ENCODE results near the gene CEACAM6.

CEACAM6 gene

DNA sequence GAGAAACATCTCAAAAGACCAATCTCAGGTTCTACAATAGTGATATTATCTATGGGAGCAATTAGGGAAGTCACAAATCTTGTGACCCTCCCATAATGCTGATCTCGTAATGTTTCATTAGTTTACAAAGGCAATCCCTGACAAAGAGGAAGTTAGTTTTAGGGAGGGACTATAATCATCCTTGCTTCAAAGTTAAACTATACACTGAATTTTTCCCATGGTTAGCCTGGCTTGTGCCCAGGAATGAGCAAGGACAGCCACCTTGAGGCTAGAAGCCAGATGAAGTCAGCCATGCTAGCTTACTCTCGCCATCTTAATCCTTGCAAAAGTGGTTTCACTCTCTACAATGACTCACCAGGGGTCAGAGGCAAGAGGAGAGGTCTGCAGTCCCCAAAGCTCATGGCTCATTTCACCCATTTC, 46.5 kb downstream of the CEACAM6 start:
- H3K4me3 Mint-ChIP-seq = no peak overlapping the region
- H3K9me3 Mint-ChIP-seq = no peaks in the 10 kb centered on the region
- DNase-seq (no peak), ATAC-seq (no peak)
- H3K27me3 Mint-ChIP-seq = peaks cover 34% of the 10 kb centered on the region
- no peak overlapping the region for H3K27ac Mint-ChIP-seq
- H3K4me1 Mint-ChIP-seq = peaks cover 13% of the 10 kb centered on the region

DNA sequence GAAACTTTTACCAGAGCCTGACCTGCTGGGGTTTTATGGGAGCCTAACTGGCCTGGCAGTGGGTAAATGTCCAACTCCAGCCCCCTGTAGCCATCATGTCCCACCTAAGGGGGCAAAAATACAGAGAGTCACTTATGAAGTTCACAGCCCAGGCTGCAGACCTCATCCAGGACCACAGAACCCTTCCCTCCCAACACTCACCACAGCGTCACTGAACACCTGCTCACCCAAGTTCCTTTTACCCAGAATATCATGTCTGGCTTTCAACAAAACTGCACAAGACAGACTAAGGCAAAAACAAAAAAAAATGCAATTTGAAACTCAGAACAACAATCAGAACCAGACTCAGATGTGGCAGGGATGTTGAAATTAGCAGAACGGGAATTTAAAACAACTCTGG, 47.4 kb downstream of the CEACAM6 start:
- Mint-ChIP-seq H3K9me3 (no peaks in the 10 kb centered on the region), H3K4me1 (peaks cover 13% of the 10 kb centered on the region), H3K27me3 (peaks cover 34% of the 10 kb centered on the region), H3K4me3 (no peak overlapping the region), H3K27ac (no peak overlapping the region)
- ATAC-seq = no peak
- DNase-seq = no peak

DNA sequence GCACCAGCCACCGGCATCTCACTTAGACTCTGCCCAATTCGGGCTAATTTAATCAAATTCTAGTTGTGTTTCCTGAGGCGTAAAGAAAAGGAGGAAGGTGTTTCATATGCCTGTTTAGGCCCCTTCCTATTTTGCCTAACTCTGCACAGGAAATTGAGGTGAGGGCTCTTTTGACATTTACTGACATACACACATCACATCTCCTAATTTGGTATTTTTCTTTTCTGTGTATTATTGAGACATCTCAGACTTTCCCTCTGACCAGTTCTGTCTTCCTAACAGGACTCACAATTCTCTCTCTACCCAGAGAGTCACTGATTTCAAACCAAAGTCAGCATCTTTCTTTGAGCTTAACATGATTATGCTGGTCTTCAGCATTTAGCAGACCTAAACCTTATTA, 49.0 kb downstream of the CEACAM6 start:
- DNase-seq = no peak
- H3K27ac Mint-ChIP-seq = no peak overlapping the region
- ATAC-seq = peak; percentile 72
- peaks cover 13% of the 10 kb centered on the region for H3K4me1 Mint-ChIP-seq
- H3K27me3 Mint-ChIP-seq = peaks cover 47% of the 10 kb centered on the region
- no peak overlapping the region for H3K4me3 Mint-ChIP-seq
- no peaks in the 10 kb centered on the region for H3K9me3 Mint-ChIP-seq

DNA sequence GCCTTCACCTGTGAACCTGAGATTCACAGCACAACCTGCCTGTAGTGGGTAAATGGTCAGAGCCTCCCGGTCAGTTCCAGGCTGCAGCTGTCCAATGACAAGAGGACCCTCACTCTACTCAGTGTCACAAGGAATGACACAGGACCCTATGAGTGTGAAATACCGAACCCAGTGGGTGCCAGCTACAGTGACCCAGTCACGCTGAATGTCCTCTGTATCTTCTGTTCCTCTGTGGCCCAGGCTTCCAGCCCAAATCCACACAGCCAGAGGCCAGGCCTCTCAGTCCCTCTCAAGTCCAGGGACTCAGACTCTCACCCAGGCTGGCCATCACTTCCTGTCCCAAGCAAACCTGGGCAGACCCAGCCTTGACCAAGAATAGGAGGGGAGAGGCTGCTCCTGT, 51.8 kb downstream of the CEACAM6 start:
- ATAC-seq = no peak
- DNase-seq = no peak
- H3K27ac Mint-ChIP-seq = no peak overlapping the region
- no peak overlapping the region for H3K4me3 Mint-ChIP-seq
- H3K9me3 Mint-ChIP-seq = no peaks in the 10 kb centered on the region
- H3K27me3 Mint-ChIP-seq = peaks cover 63% of the 10 kb centered on the region
- peaks cover 4% of the 10 kb centered on the region for H3K4me1 Mint-ChIP-seq

DNA sequence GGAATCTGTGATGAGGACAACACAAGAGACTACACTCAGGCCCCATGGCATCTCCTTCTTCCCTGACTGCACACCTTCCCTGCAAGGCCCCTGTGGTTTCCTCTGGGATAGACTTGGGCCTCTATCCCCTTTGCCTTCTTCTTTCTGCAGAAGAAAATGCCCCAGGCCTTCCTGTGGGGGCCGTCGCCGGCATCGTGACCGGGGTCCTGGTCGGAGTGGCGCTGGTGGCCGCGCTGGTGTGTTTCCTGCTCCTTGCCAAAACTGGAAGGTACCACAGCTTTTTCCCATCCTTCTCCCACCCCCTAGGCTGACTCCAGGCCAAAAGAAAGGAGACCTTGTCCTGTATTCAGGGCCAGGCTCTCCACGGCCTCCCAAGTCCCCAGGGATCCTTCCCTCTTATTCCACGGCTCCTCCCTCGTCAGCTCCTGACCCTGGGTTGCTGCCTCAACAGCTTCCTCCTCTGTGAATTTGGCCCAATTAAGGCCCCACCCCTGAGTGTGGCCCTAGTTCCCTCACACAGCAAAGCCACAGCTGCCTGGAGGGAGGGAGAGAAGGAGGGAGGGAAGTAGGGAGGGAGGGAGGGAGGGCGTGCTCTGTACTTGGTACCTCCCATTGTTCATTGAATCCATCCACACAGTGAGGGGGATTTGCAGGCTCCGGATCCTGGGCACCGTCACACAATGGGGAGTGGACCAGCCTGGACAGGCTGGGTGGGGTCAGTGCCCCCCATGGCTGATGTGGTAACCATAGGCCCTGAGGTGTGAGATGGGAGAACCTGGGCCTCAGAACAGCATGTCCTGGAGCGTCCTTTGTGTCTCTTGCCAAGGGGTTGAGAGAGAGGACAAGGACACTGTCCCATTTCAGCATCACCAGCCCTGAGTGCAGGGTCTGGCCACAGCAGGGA, 53.6 kb downstream of the CEACAM6 start:
- peaks cover 54% of the 10 kb centered on the region for H3K27me3 Mint-ChIP-seq
- H3K27ac Mint-ChIP-seq = no peak overlapping the region
- no peaks in the 10 kb centered on the region for H3K4me1 Mint-ChIP-seq
- ATAC-seq = no peak
- H3K4me3 Mint-ChIP-seq = no peak overlapping the region
- H3K9me3 Mint-ChIP-seq = no peaks in the 10 kb centered on the region
- DNase-seq = no peak

DNA sequence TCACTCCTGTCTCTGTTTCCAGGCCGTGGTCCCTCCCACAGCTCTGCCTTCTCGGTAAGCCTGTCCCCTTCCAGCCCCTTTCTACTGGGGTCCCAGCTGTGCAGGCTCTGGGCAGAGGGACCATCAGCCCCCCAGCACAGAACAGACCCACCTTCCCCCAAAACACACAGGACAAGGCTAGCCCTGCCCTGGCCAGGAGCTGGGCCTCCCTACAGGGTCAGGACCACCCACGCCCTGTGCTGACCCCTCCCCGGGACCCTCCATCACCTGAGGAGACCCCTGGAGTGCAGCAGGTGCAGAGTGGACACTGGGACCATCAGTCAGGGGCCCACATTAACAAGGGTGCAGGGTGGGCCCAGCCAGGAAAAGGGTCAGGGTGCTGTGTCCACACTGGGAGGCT, 55.0 kb downstream of the CEACAM6 start:
- H3K9me3 Mint-ChIP-seq = no peaks in the 10 kb centered on the region
- H3K27ac Mint-ChIP-seq = no peak overlapping the region
- H3K4me1 Mint-ChIP-seq = peaks cover 11% of the 10 kb centered on the region
- no peak overlapping the region for H3K4me3 Mint-ChIP-seq
- DNase-seq (no peak), ATAC-seq (no peak)
- H3K27me3 Mint-ChIP-seq = peaks cover 54% of the 10 kb centered on the region

DNA sequence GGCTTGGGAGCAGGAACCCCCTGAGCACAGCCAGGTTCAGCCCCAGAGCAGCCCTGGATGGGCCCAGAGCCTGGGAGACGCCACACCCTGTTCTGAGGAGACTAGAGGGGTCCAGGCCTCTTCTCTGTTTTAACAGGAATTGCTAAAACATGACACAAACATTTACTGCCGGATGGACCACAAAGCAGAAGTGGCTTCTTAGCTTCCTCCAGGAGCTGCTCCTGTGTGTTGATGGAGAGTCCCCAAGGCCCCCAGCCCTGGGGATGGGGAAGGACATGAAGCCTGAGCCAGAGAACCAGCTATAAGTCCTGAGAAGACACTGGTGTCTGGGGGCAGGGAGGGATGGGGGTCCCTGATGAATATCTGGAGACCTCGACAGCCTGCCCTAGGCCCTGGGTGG, 55.7 kb downstream of the CEACAM6 start:
- no peak overlapping the region for H3K4me3 Mint-ChIP-seq
- ATAC-seq = no peak
- peaks cover 49% of the 10 kb centered on the region for H3K27me3 Mint-ChIP-seq
- DNase-seq = no peak
- peak overlapping the region in 1 of 2 donors; percentile 43 for H3K27ac Mint-ChIP-seq
- no peaks in the 10 kb centered on the region for H3K9me3 Mint-ChIP-seq
- peaks cover 14% of the 10 kb centered on the region for H3K4me1 Mint-ChIP-seq

DNA sequence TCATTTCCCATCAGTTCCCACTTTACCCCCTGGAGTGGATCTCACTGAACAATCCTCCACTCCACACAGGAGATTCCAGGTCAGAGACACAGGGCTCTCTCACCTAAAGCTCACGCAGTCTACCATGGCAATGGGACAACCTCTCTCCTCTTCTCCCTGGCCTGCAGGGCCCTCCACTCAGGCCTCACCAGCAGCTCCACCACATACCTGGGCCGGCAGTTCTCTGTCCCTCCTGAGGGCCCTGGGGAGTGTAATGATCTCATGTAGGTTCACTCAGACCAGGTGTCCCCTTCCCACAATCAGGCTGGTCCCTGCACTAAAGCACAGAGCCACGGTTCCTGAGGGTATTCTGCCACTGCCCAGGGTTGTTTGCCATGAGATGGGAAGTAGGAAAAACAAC, 56.7 kb downstream of the CEACAM6 start:
- no peak overlapping the region for H3K4me3 Mint-ChIP-seq
- no peaks in the 10 kb centered on the region for H3K9me3 Mint-ChIP-seq
- H3K27ac Mint-ChIP-seq = no peak overlapping the region
- DNase-seq (no peak), ATAC-seq (no peak)
- peaks cover 14% of the 10 kb centered on the region for H3K4me1 Mint-ChIP-seq
- H3K27me3 Mint-ChIP-seq = peaks cover 39% of the 10 kb centered on the region

DNA sequence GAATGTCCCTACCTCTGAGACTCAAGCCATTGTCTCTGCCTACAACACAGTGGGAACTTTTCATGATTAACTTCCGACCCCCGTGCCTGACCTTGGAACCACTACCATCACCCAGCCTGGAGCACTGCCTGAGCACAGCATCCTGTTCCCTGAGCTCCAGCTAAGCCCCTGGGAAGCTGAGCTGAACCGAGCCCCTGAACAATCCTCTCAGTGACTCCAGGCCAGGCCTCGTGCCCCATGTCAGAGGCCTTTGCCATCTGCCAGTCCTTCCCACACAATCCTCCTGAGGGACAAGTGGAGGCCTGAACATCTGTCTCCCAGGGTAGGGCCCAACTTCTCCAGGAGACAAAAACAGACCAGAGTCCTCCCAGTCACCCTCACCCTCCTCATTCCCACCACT, 58.6 kb downstream of the CEACAM6 start:
- Mint-ChIP-seq H3K4me1 (peaks cover 14% of the 10 kb centered on the region), H3K4me3 (no peak overlapping the region), H3K9me3 (no peaks in the 10 kb centered on the region), H3K27ac (no peak overlapping the region), H3K27me3 (peaks cover 20% of the 10 kb centered on the region)
- ATAC-seq (no peak), DNase-seq (no peak)

DNA sequence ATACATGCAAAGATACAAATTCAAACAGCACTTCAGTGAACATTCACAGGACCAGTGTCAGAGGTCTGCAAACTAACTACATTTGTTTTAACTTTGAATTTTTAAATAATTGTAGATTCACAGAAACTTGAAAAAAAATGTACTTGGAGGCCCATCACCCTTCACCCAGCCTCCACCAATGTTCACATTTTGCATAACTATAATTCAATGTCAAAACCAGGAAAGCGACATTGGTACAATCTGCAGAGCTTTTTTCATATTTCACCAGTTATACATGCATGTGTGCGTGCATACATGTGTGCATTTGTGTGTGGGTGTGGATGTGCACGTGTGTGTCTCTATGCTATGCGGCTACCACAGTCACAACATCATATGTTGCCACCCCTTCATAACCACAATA, 60.0 kb downstream of the CEACAM6 start:
- no peak for ATAC-seq
- Mint-ChIP-seq H3K27ac (no peak overlapping the region), H3K27me3 (peaks cover 9% of the 10 kb centered on the region), H3K4me1 (peaks cover 14% of the 10 kb centered on the region), H3K9me3 (no peaks in the 10 kb centered on the region), H3K4me3 (no peak overlapping the region)
- no peak for DNase-seq

DNA sequence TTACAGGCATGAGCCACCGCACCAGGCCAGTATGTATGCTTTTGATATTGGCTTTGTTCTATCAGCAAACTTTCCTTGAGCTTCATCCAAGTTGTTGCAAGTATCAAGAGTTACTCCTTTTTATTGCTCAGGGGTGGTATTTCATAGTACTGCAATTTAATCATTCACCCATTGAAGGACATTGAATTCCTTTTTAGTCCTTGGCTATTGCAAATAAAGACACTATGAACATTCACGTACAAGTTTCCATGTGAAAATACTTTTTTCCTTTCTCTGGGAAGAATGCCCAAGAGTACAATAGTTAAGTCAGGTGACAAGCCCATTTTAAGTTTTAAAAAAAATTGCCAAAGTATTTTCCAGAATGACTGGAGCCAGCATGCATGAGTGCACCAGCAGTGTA, 61.4 kb downstream of the CEACAM6 start:
- peaks cover 17% of the 10 kb centered on the region for H3K27me3 Mint-ChIP-seq
- H3K27ac Mint-ChIP-seq = no peak overlapping the region
- no peak overlapping the region for H3K4me3 Mint-ChIP-seq
- no peaks in the 10 kb centered on the region for H3K9me3 Mint-ChIP-seq
- H3K4me1 Mint-ChIP-seq = peaks cover 19% of the 10 kb centered on the region
- DNase-seq (no peak), ATAC-seq (no peak)

DNA sequence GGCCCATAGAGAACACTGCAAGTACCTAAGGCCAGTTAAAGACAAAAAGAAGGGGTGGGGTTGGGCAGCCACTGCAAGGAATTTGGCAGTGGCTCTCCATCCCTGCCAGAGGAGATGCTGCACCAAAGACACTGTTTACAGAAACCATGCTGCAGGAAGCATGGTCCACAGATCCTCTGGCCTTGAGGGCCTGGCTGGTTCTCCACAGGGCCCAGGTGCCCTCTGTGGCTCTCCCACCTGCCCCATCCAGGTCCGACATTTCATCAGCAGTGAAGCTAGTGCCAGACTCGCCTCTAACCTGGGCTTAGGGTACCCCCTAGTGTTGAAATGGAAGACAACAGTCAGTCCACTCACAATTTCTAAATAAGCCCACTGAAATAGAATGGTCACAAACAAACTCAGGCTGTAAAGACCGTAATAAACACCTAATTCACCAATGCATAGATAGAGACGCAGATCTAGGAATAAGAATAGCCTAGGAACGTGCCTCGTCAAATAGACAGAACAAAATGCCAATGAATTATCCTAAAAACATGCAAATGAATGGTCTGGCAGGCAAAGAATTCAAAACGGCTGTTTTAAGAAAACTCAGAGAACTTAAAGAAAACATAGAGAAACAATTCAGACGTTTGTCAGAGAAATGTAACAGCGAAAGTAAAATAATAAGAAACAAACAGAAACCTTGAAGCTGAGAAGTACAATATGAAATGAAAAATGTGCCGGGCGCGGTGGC, 65.8 kb downstream of the CEACAM6 start:
- no peak overlapping the region for H3K4me3 Mint-ChIP-seq
- peak; percentile 60 to 66 for DNase-seq
- ATAC-seq = peak; percentile 97
- no peak overlapping the region for H3K27ac Mint-ChIP-seq
- peaks cover 35% of the 10 kb centered on the region for H3K27me3 Mint-ChIP-seq
- peaks cover 5% of the 10 kb centered on the region for H3K4me1 Mint-ChIP-seq
- H3K9me3 Mint-ChIP-seq = no peaks in the 10 kb centered on the region

Data from stimulated activated naive CD8-positive, alpha-beta T cell treated with anti-CD3 and anti-CD28 coated beads, Interleukin-15, amount 100 ng/mL, for 72 hours (primary cell).